HuH-7.5 (cell line): Measurements from ENCODE around the gene SAA1.

Experiments used
- DNase-seq: peaks from one replicate; pipeline ENCODE4 v3.0.0; 2011; ENCODE audit warnings: low spot score

SAA1 gene

DNA sequence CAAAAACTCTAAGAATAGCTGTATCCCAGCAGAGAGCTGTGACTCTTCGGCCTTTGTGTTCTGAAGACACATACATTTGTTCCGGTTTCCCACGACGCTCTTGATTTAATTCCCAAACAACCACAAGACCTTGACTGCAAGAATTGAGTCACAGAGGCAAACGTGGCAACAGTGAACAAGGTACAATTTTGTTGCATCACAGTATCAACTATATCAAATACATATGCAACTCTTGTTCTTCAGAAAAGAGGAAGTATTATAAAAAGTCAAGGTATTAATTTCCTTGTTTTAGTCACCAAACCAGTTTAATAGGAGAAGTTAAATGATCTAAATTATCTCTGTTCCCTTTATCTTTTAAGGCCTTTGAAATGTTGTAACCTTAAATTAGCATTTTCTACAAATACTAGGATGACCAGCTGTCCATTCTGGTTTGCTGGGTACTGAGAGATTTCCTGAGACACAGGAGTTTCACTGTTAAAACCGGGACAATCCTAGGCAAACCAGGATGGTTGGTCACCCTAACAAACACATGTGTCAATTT, 44.8 kb downstream of the SAA1 start:
- DNase-seq: no peak

DNA sequence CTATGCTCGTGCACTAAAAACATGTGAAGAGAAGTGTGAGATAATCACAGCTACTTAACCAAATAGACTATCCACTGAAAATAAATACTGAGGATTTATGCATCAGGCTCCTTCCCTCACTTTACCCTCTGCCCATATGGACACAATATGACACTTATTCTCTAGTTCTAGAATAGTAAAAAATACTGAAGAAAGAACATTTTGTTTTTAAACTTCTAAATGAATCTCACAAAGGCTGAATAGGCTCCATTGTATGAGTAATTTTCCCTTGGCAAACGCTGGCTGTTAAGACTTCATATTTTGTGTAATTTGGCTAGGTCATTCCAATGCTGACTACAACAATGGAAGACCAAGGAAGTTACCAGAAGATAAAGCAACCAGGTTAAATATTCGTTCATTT, 45.9 kb downstream of the SAA1 start:
- DNase-seq: no peak

DNA sequence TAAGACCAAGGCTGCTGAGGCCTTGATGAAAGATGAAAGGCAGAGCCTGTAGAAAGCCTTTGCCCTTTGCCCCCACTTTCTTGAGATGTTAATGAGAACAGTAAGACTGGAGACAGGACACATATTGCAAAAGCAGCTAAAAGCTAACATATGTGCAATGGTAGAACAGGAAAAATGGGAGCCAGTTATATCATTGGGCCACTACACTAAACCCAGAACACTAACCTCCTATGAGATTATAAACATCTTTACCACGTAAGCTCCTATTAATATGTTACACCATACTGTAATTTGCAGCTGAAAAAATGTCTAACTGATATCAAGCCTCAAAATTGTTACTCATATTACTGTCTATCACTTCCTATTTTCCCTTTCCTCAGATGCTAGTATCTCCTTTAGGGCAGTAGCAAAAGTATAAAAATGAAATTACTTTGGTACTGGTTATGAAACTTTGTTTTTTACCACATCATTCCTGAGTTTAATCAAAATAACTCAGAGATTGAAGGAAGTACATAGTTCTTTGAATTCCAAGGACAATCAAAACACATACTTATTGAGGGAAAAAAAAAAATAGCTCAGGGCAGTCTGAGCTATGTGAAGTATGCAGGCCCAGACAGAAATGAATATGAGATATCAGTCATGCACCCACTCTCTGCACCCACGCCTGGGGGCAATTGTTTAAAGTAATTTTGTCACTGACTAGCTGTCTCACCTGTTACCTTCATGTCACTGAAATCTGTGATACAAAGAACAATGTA, 46.8 kb downstream of the SAA1 start:
- DNase-seq: no peak

DNA sequence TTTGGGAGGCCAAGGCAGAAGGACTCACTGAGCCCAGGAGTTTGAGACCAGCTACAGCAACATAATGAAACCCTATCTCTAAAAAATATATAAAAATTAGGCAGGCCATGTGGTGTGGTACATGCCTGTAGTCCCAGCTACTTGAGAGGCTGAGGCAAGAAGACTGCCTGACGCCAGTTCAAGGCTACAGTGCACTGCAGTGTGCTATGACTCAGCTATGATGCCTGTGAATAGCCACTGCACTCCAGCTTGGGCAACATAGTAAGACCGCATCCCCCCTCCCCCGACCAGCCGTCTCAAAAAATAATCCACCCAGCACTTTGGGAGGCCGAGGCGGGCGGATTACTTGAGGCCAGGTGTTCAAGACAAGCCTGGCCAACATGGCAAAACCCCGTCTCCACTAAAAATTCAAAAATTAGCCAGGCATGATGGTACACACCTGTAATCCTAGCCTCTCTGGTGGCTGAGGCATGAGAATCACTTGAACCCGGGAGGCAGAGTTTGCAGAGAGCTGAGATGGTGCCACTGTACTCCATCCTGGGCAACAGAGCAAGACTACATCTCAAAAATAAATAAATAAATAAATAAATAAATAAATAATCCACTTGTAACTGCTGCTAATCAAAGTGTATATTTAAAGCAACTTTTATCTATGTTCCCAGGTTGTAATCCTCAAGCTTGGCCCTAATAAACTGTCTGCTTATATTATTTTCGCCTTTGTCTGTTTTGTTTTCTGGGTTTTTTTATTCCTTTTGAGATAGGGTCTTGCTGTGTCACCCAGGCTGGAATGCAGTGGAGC, 48.1 kb downstream of the SAA1 start:
- DNase-seq: no peak

DNA sequence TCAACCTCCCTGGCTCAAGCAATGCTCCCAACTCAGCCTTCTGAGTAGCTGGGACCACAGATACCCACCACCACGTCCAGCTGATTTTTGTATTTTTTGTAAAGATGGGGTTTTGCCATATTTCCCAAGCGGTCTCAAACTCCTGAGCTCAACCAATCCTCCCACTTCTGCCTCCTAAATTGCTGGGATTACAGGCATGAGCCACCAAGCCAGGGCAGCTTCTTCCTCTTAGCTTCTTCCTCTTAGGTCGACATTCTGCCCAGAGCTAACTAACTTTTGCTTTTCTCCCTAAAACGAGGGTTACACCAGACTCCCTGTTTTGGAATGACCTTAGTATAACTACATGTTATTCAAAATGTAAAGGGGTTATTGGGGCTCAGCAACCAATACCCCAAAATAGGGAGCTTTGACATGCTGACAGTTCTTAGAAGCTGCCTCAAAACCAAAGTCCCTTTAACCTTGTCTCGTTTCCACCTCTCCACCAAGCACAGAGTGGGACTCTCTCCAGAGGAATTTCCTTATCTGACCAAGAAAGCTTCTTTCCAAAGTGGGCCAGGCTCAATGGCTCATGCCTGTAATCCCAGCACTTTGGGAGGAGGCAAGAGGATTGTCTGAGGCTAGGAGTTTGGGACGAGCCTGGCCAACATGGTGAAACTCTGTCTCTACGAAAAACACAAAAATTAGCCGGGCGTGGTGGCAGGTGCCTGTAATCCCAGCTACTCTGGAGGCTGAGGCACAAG, 48.9 kb downstream of the SAA1 start:
- no peak for DNase-seq

DNA sequence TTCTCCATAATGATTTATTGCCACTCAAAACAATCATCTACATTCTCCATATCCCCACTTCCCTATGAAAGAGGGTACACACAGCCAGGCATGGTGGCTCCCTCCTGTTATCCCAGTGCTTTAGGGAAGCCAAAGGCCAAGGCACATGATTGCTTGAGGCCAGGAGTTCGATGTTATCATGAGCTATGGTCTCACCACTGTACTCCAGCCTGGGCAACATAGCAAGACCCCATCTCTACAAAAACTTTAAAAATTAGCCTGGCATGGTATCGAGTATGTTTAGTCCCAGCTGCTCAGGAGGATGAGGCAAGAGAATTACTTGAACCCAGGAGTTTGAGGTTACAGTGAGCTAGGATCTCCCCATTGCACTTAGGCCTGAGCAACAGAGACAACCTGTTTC, 49.8 kb downstream of the SAA1 start:
- DNase-seq: no peak

DNA sequence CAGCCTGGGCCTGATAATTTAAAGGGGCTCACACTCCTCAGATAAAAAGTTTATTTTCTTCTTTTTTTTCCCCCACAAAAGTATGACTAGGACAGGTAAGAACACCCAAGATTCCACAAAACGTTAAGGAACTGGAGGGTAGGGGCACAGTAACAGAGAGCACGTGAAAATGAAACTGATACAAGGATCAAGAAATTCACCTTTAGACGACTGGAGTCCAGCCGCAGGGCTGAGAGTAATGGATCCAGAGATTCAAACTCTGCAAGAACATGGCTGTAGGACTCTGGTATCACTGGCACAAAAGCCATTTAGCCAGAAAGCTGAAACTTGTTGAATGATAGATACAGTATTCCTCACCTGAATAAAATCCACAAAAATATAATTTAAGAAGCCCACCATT, 51.5 kb downstream of the SAA1 start:
- DNase-seq: no peak
